HepG2 (cell line): ENCODE results near the gene ZFHX3. TPM values are rescaled to one million over a fixed set of nuclear protein-coding genes. Genes with fewer than 3 reads are reported as not detected.

ENCODE experiments used
- ATAC-seq: fragments of 200-7000 bp; cut with Tn5 transposase; 3 replicates; pipeline ENCODE4 v1.9.1; 2020; ENCODE audit warnings: mild to moderate bottlenecking, moderate library complexity
- BruUV-seq: library from RNA; stranded (reverse); fragments of 400-500 nt; replicated peaks from 2 replicates; lab custom pipeline; 2021; lab: Mats Ljungman, UMichigan
- CTCF ChIA-PET: fragments of 300-600 bp; formaldehyde crosslinking; extraction: SDS; loops from one replicate; lab custom pipeline; 2021; ENCODE audit warnings: low total read pairs, inconsistent platforms, low intra/inter-chr PET ratio; lab: Yijun Ruan, JAX
- POLR2A ChIA-PET: fragments of 350-600 bp; sonication (Branson Sonifier 250); formaldehyde crosslinking; loops from one replicate; lab custom pipeline; 2020; ENCODE audit warnings: antibody characterized with exemption, inconsistent platforms; lab: Yijun Ruan, JAX
- DNase-seq: peaks from one replicate; pipeline ENCODE4 v3.0.0-alpha.2; 2015; ENCODE audit warnings: low spot score
- FAIRE-seq: peaks from 3 replicates; lab custom pipeline; 2011; peaks lifted over from hg19 to GRCh38; lab: Jason Lieb, UNC
- H2AFZ ChIP-seq: one replicate; pipeline ENCODE4 v1.6.1; 2011; ENCODE audit warnings: low read length, inconsistent platforms
- H3K27ac ChIP-seq: fragments of 300-600 bp; 3 replicates; pipeline ENCODE4 v1.8.0; 2011; ENCODE audit warnings: mixed run types, mild to moderate bottlenecking, mixed read lengths, low read length, inconsistent platforms; ENCODE audit not compliant: insufficient read depth; ENCODE audit errors: extremely low read length
- H3K27me3 ChIP-seq, 2 experiments: fragments of 200-600 bp in 1 of 2; 2 replicates in 1 of 2; 3 replicates in 1 of 2; pipeline versions ENCODE4 v1.6.0 to v1.8.0; 2011; ENCODE audit warnings: low read length in 2 of 2, mild to moderate bottlenecking in 2 of 2, moderate library complexity in 2 of 2, inconsistent platforms in 1 of 2; ENCODE audit not compliant: insufficient read depth in 2 of 2, control insufficient read depth in 1 of 2
- H3K36me3 ChIP-seq, 2 experiments: fragments of 200-600 bp in 1 of 2; replicated peaks in 1 of 2; 2 replicates in 1 of 2; 3 replicates in 1 of 2; pipeline versions ENCODE4 v1.5.1 to v1.8.0; 2011; ENCODE audit warnings: low read length in 2 of 2, inconsistent platforms in 1 of 2; ENCODE audit not compliant: insufficient read depth in 2 of 2, control insufficient read depth in 1 of 2
- H3K4me1 ChIP-seq: 2 replicates; pipeline ENCODE4 v1.5.1; 2012; ENCODE audit warnings: low read length, inconsistent platforms; ENCODE audit not compliant: insufficient read depth
- H3K4me2 ChIP-seq: 2 replicates; pipeline ENCODE4 v1.6.0; 2011; ENCODE audit warnings: low read depth, low read length, inconsistent platforms
- H3K4me3 ChIP-seq, 3 experiments: fragments of 200-600 bp in 1 of 3; sonication (generic), shearing (Covaris generic) in 1 of 3; replicated peaks in 1 of 3; 2 replicates each; pipeline ENCODE4 v1.5.1; 2011 to 2016; ENCODE audit warnings: low read length in 3 of 3, inconsistent platforms in 2 of 3, low read depth in 2 of 3, mild to moderate bottlenecking in 2 of 3, control low read depth in 1 of 3, mixed read lengths in 1 of 3; ENCODE audit not compliant: insufficient read depth in 1 of 3
- H3K79me2 ChIP-seq: one replicate; pipeline ENCODE4 v1.6.1; 2011; ENCODE audit warnings: low read length, inconsistent platforms; ENCODE audit not compliant: insufficient read depth
- H3K9ac ChIP-seq: 2 replicates; pipeline ENCODE4 v1.6.0; 2011; ENCODE audit warnings: mild to moderate bottlenecking, low read depth, low read length, inconsistent platforms; ENCODE audit not compliant: insufficient read depth
- H3K9me3 ChIP-seq: 2 replicates; pipeline ENCODE4 v1.5.1; 2012; ENCODE audit warnings: mild to moderate bottlenecking, low read length
- H4K20me1 ChIP-seq: 2 replicates; pipeline ENCODE4 v1.6.0; 2011; ENCODE audit warnings: inconsistent platforms, mild to moderate bottlenecking, low read length, moderate library complexity; ENCODE audit not compliant: insufficient read depth
- ATAD3A ChIP-seq: sonication (generic); formaldehyde crosslinking; IDR thresholded peaks from 2 replicates; pipeline ENCODE4 v1.4.0; 2020; ENCODE audit warnings: missing genetic modification reagents
- PPARG ChIP-seq: conservative IDR thresholded peaks from 2 replicates; pipeline ENCODE4 v1.6.1; 2016; ENCODE audit warnings: missing biosample characterization, missing genetic modification reagents
- STAG1 ChIP-seq: sonication (generic); formaldehyde crosslinking; IDR thresholded peaks from 2 replicates; pipeline ENCODE4 v1.4.0; 2020; ENCODE audit warnings: missing genetic modification reagents
- ZNF207 ChIP-seq: fragments of 450-650 bp; IDR thresholded peaks from 2 replicates; pipeline ENCODE4 v1.6.1; 2016; ENCODE audit warnings: antibody characterized with exemption, borderline replicate concordance
- WGBS: methylation state at CpG from one replicate; pipeline ENCODE4 v1.1.6; 2017; ENCODE audit warnings: low lambda C conversion rate; 5-methylcytosine and 5-hydroxymethylcytosine counted together
- in situ Hi-C: cut with HindIII; loops from 2 replicates; pipeline ENCODE4 v1.10.0; 2017; ENCODE audit warnings: low pct_unique_long_range_greater_than_20kb; ENCODE audit not compliant: extremely low pct_ligation_motif_present
- intact Hi-C: fragments of 100-400 bp; cut with micrococcal nuclease; formaldehyde crosslinking; loops from one replicate; pipeline ENCODE4 v1.10.0; 2022; ENCODE audit not compliant: unreplicated experiment
- polyA plus RNA-seq, 8 experiments: library from polyadenylated mRNA; depleted of rRNA in 3 of 8; stranded (reverse) in 7 of 8; unstranded in 1 of 8; fragments of >200 nt; fragmentation: Illumina TruSeq in 4 of 8; extraction: Trizol in 4 of 8; gene quantifications; 2 replicates each; pipeline versions ENCODE4 v1.2.1 to v1.2.3, GENCODE V29; 2011 to 2016; ENCODE audit warnings: low read depth in 4 of 8, missing spikeins in 1 of 8, mixed read lengths in 1 of 8; ENCODE audit not compliant: insufficient read depth in 1 of 8
- total RNA-seq, 5 experiments: library from RNA; depleted of rRNA; stranded (reverse); fragments of >200 nt; fragmentation: Illumina TruSeq; extraction: Trizol; gene quantifications; 2 replicates each; pipeline ENCODE4 v1.2.3, GENCODE V29; 2016; ENCODE audit warnings: low read depth in 1 of 5
- TF ChIP-seq, protein P1 (sequence below): sonication (generic); formaldehyde crosslinking; IDR thresholded peaks from 2 replicates; pipeline ENCODE4 v1.5.0; 2020; ENCODE audit warnings: mild to moderate bottlenecking, missing genetic modification reagents, moderate library complexity

The ZFHX3 gene
- total and polyA plus RNA-seq, 2 of the 13 experiments (the other 11 are each of a cell fraction or from before 2014, with no cell fraction given), result 5.0 to 6.0 TPM

GRCh38 chr16:72818236-72818845, 229.6 kb downstream of the ZFHX3 start:
- H4K20me1 ChIP-seq, result no peaks in the 10 kb centered on the region
- CTCF ChIA-PET, result no interaction called here
- 96% methylated on average over 4 of the region's 4 CpGs for WGBS
- intact Hi-C loops (no loop called here), in situ Hi-C loops (no loop called here)
- no peak overlapping the region for H3K4me2 ChIP-seq
- H3K27ac ChIP-seq, result no peak overlapping the region
- H3K36me3 ChIP-seq, result peaks cover 12 to 19% of the 10 kb centered on the region in 2 experiments; a peak in 4 of 5 replicates
- no peaks in the 10 kb centered on the region for H3K79me2 ChIP-seq
- POLR2A ChIA-PET, result no interaction called here
- no peaks in the 10 kb centered on the region for H3K4me1 ChIP-seq
- no peaks in the 10 kb centered on the region for H3K27me3 ChIP-seq
- peak; percentile 6; the same call in 1 of the 2 replicates for TF ChIP-seq STAG1 (CRISPR knock-in tag)
- TF ChIP-seq ATAD3A (CRISPR knock-in tag), result no peak
- TF ChIP-seq ZNF207, result no peak
- TF ChIP-seq, protein P1, sequence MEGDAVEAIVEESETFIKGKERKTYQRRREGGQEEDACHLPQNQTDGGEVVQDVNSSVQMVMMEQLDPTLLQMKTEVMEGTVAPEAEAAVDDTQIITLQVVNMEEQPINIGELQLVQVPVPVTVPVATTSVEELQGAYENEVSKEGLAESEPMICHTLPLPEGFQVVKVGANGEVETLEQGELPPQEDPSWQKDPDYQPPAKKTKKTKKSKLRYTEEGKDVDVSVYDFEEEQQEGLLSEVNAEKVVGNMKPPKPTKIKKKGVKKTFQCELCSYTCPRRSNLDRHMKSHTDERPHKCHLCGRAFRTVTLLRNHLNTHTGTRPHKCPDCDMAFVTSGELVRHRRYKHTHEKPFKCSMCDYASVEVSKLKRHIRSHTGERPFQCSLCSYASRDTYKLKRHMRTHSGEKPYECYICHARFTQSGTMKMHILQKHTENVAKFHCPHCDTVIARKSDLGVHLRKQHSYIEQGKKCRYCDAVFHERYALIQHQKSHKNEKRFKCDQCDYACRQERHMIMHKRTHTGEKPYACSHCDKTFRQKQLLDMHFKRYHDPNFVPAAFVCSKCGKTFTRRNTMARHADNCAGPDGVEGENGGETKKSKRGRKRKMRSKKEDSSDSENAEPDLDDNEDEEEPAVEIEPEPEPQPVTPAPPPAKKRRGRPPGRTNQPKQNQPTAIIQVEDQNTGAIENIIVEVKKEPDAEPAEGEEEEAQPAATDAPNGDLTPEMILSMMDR (CRISPR knock-in tag), result 0 out of 2 replicates have a peak, but pooled peaks have one; percentile 19
- TF ChIP-seq PPARG (CRISPR knock-in tag), result no peak
- no peak overlapping the region for H3K4me3 ChIP-seq
- no peak for FAIRE-seq
- no peak overlapping the region for H2AFZ ChIP-seq
- no peak for ATAC-seq
- DNase-seq, result no peak
- BruUV-seq, result no TSS peak
- H3K9me3 ChIP-seq, result no peaks in the 10 kb centered on the region
- H3K9ac ChIP-seq, result no peak overlapping the region
